Measurements from ENCODE around the gene RFX4.

- TF ChIP-seq CTCF (IDR thresholded peaks at IDR 0.05) (peak; percentile 51), EZH2phosphoT487 (IDR thresholded peaks at IDR 0.05) (no peak), EZH2 (IDR thresholded peaks at IDR 0.05) (no peak)
Observed at GRCh38 chr12:106722837-106723236, 140.0 kb downstream of the RFX4 start.

Measured in neural progenitor cell (in vitro differentiated cells).